ENCODE measurements around the gene FZD4.
A peak's percentile ranks its signal among the peaks of the same experiment; 100 is the strongest.

- TF ChIP-seq CTCF (conservative IDR thresholded peaks at IDR 0.05) (peak; percentile 83), EZH2 (IDR thresholded peaks at IDR 0.05; ENCODE audit: low read depth) (no peak)
Observed at GRCh38 chr11:86938900-86939880, 16.0 kb downstream of the FZD4 start.
